ENCODE data around the gene FRY. TPM values are rescaled to one million over a fixed set of nuclear protein-coding genes. Genes with fewer than 3 reads are reported as not detected.
A peak's percentile ranks its signal among the peaks of the same experiment; 100 is the strongest.
"Not testable (repeated sequence)": the region's sequence is repeated elsewhere in the genome, so short reads cannot be mapped to it uniquely, and the experiment has no call there.

Gene FRY
- 0.85 TPM for polyA plus RNA-seq (2013, experiment 1 of 2)
- 1.4 TPM for polyA plus RNA-seq (2013, experiment 2 of 2)

- Histone ChIP-seq H3K36me3 (ENCODE audit: control insufficient read depth, insufficient read depth, low read length) (no peaks in the 10 kb centered on the region), H3K27ac (ENCODE audit: low read depth, low read length, severe bottlenecking) (peak within 1 kb of the TSS; percentile 23), H3K9me3 (ENCODE audit: control insufficient read depth, low read length) (no peaks in the 10 kb centered on the region), H3K4me3 (ENCODE audit: extremely low read depth, insufficient read depth, low read length, poor library complexity, severe bottlenecking) (peak within 1 kb of the TSS; percentile 54), H3K4me1 (ENCODE audit: control insufficient read depth, insufficient read depth, low read length, poor library complexity, severe bottlenecking) (peaks cover 3% of the 10 kb centered on the region)
- 1% methylated on average over 49 to 55 of the region's 59 CpGs for WGBS, 2 experiments (ENCODE audit: insufficient coverage in 2 of 2)
Measured at GRCh38 chr13:32031025-32031814, at the start of gene FRY. FRY (plus strand) TSS chr13:32031774; CDS start chr13:32031796, 22 bp downstream.

GRCh38 chr13:31982124-31982523 lies 49.5 kb upstream of the FRY start:
- Histone ChIP-seq H3K4me3 (ENCODE audit: extremely low read depth, insufficient read depth, low read length, poor library complexity, severe bottlenecking) (no peak overlapping the region), H3K36me3 (ENCODE audit: control insufficient read depth, insufficient read depth, low read length) (no peaks in the 10 kb centered on the region), H3K4me1 (ENCODE audit: control insufficient read depth, insufficient read depth, low read length, poor library complexity, severe bottlenecking) (no peaks in the 10 kb centered on the region), H3K27ac (ENCODE audit: low read depth, low read length, severe bottlenecking) (no peak overlapping the region), H3K9me3 (ENCODE audit: control insufficient read depth, low read length) (no peaks in the 10 kb centered on the region)
- WGBS, 2 experiments (ENCODE audit: insufficient coverage in 2 of 2): 67 to 92% methylated on average over 1 to 2 of the region's 2 CpGs

- Histone ChIP-seq H3K27ac (ENCODE audit: low read depth, low read length, severe bottlenecking) (no peak overlapping the region), H3K4me3 (ENCODE audit: extremely low read depth, insufficient read depth, low read length, poor library complexity, severe bottlenecking) (no peak overlapping the region), H3K36me3 (ENCODE audit: control insufficient read depth, insufficient read depth, low read length) (no peaks in the 10 kb centered on the region), H3K9me3 (ENCODE audit: control insufficient read depth, low read length) (no peaks in the 10 kb centered on the region), H3K4me1 (ENCODE audit: control insufficient read depth, insufficient read depth, low read length, poor library complexity, severe bottlenecking) (no peaks in the 10 kb centered on the region)
- 85 to 100% methylated on average over 3 of the region's 5 CpGs for WGBS, 2 experiments (ENCODE audit: insufficient coverage in 2 of 2)
Measured at GRCh38 chr13:31982540-31982939, 49.0 kb upstream of the FRY start.

GRCh38 chr13:31983696-31984095 lies 47.9 kb upstream of the FRY start:
- not testable (repeated sequence) for H3K9me3 ChIP-seq (ENCODE audit: control insufficient read depth, low read length); H3K27ac ChIP-seq (ENCODE audit: low read depth, low read length, severe bottlenecking); H3K4me3 ChIP-seq (ENCODE audit: extremely low read depth, insufficient read depth, low read length, poor library complexity, severe bottlenecking); H3K4me1 ChIP-seq (ENCODE audit: control insufficient read depth, insufficient read depth, low read length, poor library complexity, severe bottlenecking); H3K36me3 ChIP-seq (ENCODE audit: control insufficient read depth, insufficient read depth, low read length)
- 96 to 100% methylated on average over 2 of the region's 2 CpGs for WGBS, 2 experiments (ENCODE audit: insufficient coverage in 2 of 2)

- WGBS, 2 experiments (ENCODE audit: insufficient coverage in 2 of 2): 86 to 88% methylated on average over 3 to 4 of the region's 4 CpGs
Measured at GRCh38 chr13:31984388-31984787, 47.2 kb upstream of the FRY start.

GRCh38 chr13:31986676-31987470 lies 44.7 kb upstream of the FRY start:
- Histone ChIP-seq H3K27ac (ENCODE audit: low read depth, low read length, severe bottlenecking) (no peak overlapping the region), H3K4me1 (ENCODE audit: control insufficient read depth, insufficient read depth, low read length, poor library complexity, severe bottlenecking) (no peaks in the 10 kb centered on the region), H3K4me3 (ENCODE audit: extremely low read depth, insufficient read depth, low read length, poor library complexity, severe bottlenecking) (no peak overlapping the region), H3K36me3 (ENCODE audit: control insufficient read depth, insufficient read depth, low read length) (no peaks in the 10 kb centered on the region), H3K9me3 (ENCODE audit: control insufficient read depth, low read length) (no peaks in the 10 kb centered on the region)
- 82 to 89% methylated on average over 3 of the region's 5 CpGs for WGBS, 2 experiments (ENCODE audit: insufficient coverage in 2 of 2)

More at GRCh38 chr13:31984388-31984787, 47.2 kb upstream of the FRY start:
- H3K36me3 ChIP-seq (ENCODE audit: control insufficient read depth, insufficient read depth, low read length); H3K4me3 ChIP-seq (ENCODE audit: extremely low read depth, insufficient read depth, low read length, poor library complexity, severe bottlenecking); H3K4me1 ChIP-seq (ENCODE audit: control insufficient read depth, insufficient read depth, low read length, poor library complexity, severe bottlenecking); H3K27ac ChIP-seq (ENCODE audit: low read depth, low read length, severe bottlenecking); H3K9me3 ChIP-seq (ENCODE audit: control insufficient read depth, low read length): not testable (repeated sequence)

- no peaks in the 10 kb centered on the region for H3K4me1 ChIP-seq (ENCODE audit: control insufficient read depth, insufficient read depth, low read length, poor library complexity, severe bottlenecking)
- H3K4me3 ChIP-seq (ENCODE audit: extremely low read depth, insufficient read depth, low read length, poor library complexity, severe bottlenecking): no peak overlapping the region
- no peaks in the 10 kb centered on the region for H3K9me3 ChIP-seq (ENCODE audit: control insufficient read depth, low read length)
- 100% methylated on average over 1 of the region's 2 CpGs; no CpG with 5 or more reads in 1 of the 2 experiments for WGBS, 2 experiments (ENCODE audit: insufficient coverage in 2 of 2)
- H3K27ac ChIP-seq (ENCODE audit: low read depth, low read length, severe bottlenecking): no peak overlapping the region
- H3K36me3 ChIP-seq (ENCODE audit: control insufficient read depth, insufficient read depth, low read length): no peaks in the 10 kb centered on the region
Measured at GRCh38 chr13:31987535-31988170, 43.9 kb upstream of the FRY start.

GRCh38 chr13:31994367-31994766 lies 37.2 kb upstream of the FRY start:
- not testable (repeated sequence) for H3K4me1 ChIP-seq (ENCODE audit: control insufficient read depth, insufficient read depth, low read length, poor library complexity, severe bottlenecking); H3K4me3 ChIP-seq (ENCODE audit: extremely low read depth, insufficient read depth, low read length, poor library complexity, severe bottlenecking); H3K36me3 ChIP-seq (ENCODE audit: control insufficient read depth, insufficient read depth, low read length); H3K9me3 ChIP-seq (ENCODE audit: control insufficient read depth, low read length); H3K27ac ChIP-seq (ENCODE audit: low read depth, low read length, severe bottlenecking)
- WGBS, 2 experiments (ENCODE audit: insufficient coverage in 2 of 2): 91% methylated on average over 6 of the region's 6 CpGs

- H3K36me3 ChIP-seq (ENCODE audit: control insufficient read depth, insufficient read depth, low read length): no peaks in the 10 kb centered on the region
- H3K4me3 ChIP-seq (ENCODE audit: extremely low read depth, insufficient read depth, low read length, poor library complexity, severe bottlenecking): no peak overlapping the region
- H3K4me1 ChIP-seq (ENCODE audit: control insufficient read depth, insufficient read depth, low read length, poor library complexity, severe bottlenecking): no peaks in the 10 kb centered on the region
- H3K9me3 ChIP-seq (ENCODE audit: control insufficient read depth, low read length): no peaks in the 10 kb centered on the region
- WGBS, 2 experiments (ENCODE audit: insufficient coverage in 2 of 2): 29% methylated on average over 1 of the region's 2 CpGs; no CpG with 5 or more reads in 1 of the 2 experiments
- H3K27ac ChIP-seq (ENCODE audit: low read depth, low read length, severe bottlenecking): no peak overlapping the region
Measured at GRCh38 chr13:31996601-31997000, 35.0 kb upstream of the FRY start.

- Histone ChIP-seq H3K27ac (ENCODE audit: low read depth, low read length, severe bottlenecking) (no peak overlapping the region), H3K4me3 (ENCODE audit: extremely low read depth, insufficient read depth, low read length, poor library complexity, severe bottlenecking) (no peak overlapping the region), H3K36me3 (ENCODE audit: control insufficient read depth, insufficient read depth, low read length) (no peaks in the 10 kb centered on the region), H3K9me3 (ENCODE audit: control insufficient read depth, low read length) (no peaks in the 10 kb centered on the region), H3K4me1 (ENCODE audit: control insufficient read depth, insufficient read depth, low read length, poor library complexity, severe bottlenecking) (no peaks in the 10 kb centered on the region)
- WGBS, 2 experiments (ENCODE audit: insufficient coverage in 2 of 2): 100% methylated on average over 1 of the region's 1 CpG; no CpG with 5 or more reads in 1 of the 2 experiments
Measured at GRCh38 chr13:31997641-31998040, 33.9 kb upstream of the FRY start.
